ENCODE measurements around the gene METTL3. TPM values are rescaled to one million over a fixed set of nuclear protein-coding genes. Genes with fewer than 3 reads are reported as not detected.
"Not testable (repeated sequence)": the region's sequence is repeated elsewhere in the genome, so short reads cannot be mapped to it uniquely, and the experiment has no call there.

Gene METTL3
- total RNA-seq: 26.6 TPM
- long read RNA-seq, transcript METTL3-201 (11 exons, 2,015 nt): major isoform, 37 of 52 reads
- long read RNA-seq, partial matches to known transcripts: 6 of 52 reads
- long read RNA-seq, other reads (novel, unspliced or antisense): 8 of 52 reads

DNA sequence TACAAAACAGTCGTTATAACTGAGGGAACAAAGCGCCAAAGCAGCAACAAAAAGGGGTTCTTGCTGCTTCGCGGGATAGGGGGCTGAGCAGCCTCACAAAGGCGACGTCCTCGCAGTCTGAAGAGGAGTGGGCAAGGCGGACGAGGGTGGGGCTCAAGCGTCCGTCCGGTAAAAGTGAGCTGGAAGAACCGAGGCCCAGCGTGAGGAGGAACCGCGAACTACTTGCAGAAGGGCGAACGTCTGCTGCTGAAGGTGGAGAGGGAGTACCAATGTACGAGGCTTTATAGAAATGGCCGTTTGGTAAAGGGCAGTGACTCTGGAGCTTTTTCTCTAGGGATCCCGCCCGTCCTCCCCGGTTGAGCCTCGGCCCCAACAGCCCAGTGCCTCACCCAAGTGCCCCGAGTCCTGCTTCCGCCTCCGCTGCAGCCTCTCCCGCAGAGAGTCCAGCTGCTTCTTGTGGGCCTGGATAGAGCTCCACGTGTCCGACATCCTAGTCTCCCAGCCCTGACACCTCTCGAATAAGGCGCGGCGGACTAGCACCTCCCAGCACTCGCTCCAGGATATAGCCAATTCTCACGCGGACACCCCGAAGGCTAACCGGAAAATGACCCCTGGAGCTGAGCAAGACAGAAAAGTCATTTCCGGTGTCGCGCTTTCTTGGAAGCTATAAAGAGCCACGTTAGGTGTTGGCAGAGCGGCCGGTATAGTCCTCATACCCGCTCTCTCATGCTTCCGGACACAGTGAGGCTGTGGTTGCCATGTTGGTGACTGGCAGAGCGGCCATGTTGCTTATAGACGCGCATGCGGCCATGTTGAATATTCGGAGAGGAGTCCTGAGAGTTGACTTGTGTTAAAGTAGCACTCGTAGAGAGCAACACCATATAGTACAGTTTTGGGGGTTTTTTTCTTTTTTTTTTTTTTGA lies at the start of gene METTL3:
METTL3 (minus strand) TSS at position 606 of the 923 bp plus-strand sequence; CDS start at position 489, 117 bp downstream.
- Histone ChIP-seq H3K4me3 (peak within 1 kb of the TSS; percentile 96), H3K27me3 (ENCODE audit: low read depth) (no peaks in the 10 kb centered on the region), H3K27ac (replicated peaks) (peak within 1 kb of the TSS; percentile 93), H3K4me1 (peaks cover 36% of the 10 kb centered on the region), H3K9me3 (replicated peaks) (no peaks in the 10 kb centered on the region), H3K36me3 (peaks cover 11% of the 10 kb centered on the region)
- TF ChIP-seq, protein P1, sequence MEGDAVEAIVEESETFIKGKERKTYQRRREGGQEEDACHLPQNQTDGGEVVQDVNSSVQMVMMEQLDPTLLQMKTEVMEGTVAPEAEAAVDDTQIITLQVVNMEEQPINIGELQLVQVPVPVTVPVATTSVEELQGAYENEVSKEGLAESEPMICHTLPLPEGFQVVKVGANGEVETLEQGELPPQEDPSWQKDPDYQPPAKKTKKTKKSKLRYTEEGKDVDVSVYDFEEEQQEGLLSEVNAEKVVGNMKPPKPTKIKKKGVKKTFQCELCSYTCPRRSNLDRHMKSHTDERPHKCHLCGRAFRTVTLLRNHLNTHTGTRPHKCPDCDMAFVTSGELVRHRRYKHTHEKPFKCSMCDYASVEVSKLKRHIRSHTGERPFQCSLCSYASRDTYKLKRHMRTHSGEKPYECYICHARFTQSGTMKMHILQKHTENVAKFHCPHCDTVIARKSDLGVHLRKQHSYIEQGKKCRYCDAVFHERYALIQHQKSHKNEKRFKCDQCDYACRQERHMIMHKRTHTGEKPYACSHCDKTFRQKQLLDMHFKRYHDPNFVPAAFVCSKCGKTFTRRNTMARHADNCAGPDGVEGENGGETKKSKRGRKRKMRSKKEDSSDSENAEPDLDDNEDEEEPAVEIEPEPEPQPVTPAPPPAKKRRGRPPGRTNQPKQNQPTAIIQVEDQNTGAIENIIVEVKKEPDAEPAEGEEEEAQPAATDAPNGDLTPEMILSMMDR (IDR thresholded peaks at IDR 0.05; ENCODE audit: borderline replicate concordance): no peak
- intact Hi-C loops (cut with micrococcal nuclease): no loop called here
- DNase-seq: peak; percentile 97

DNA sequence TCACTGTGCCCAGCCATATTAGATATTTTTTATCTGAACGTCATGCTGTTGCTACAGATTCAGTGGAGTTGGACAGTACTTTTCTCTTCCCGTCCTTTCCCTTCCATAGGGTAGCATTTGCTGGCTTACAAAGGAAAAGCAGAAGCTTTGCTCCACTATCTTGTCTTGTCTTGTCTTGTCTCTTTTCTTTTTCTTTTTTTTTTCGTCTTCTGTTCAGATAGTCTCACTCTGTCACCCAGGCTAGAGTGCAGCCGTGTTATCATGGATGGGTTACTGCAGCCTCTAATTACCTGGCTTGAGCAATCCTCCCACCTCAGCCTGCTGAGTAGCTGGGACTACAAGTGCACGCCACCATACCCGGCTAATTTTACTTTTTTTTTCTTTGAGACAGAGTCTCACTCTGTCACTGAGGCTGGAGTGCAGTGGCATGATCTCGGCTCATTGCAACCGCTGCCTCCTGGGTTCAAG lies 47.6 kb upstream of the METTL3 start:
- TF ChIP-seq, protein P1 (IDR thresholded peaks at IDR 0.05; ENCODE audit: borderline replicate concordance): no peak
- H3K9me3 ChIP-seq (replicated peaks): no peaks in the 10 kb centered on the region
- DNase-seq: no peak
- H3K4me1 ChIP-seq: peaks cover 8% of the 10 kb centered on the region
- no peak overlapping the region for H3K4me3 ChIP-seq
- intact Hi-C loops (cut with micrococcal nuclease): no loop called here
- H3K27me3 ChIP-seq (ENCODE audit: low read depth): no peaks in the 10 kb centered on the region
- H3K27ac ChIP-seq (replicated peaks): no peak overlapping the region
- H3K36me3 ChIP-seq: no peaks in the 10 kb centered on the region

DNA sequence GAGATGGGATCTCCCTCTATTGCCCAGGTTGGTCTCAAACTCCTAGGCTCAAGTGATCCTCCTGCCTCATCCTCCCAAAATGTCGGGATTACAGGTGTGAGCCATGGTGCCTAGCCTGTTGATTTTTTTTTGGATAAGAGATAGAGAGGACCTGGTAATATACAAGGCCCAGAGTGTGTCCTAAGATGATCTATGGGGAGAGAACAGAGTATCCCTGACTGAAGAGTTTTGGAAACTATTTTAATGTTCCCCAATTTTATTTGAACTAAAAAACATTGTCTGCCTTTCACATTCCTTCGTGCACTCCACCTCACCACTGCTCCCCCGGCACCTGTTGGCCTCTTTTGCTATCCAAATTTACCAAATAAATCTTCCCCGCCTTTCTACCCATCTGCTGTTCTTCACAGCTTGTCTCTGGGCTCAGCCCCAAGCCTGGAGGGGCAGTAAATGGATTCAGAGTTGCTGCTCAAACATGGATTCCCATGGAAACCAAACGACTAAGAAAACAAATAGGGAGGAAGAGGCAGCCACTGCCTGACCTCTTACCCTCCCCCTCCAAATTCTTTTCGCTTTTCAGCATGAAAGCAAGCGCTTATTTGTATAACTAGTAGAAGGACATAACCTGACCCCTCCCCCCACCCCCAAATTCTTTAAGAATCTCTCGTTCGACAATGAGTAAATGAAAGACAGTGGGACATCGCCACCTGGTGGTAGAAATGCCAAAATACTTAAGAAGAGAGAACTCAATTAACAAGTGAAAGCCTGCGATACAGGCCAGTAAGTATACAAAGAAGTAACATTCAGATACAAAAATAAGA lies 46.2 kb upstream of the METTL3 start:
- Histone ChIP-seq H3K4me1 (peaks cover 8% of the 10 kb centered on the region), H3K9me3 (replicated peaks) (no peaks in the 10 kb centered on the region), H3K36me3 (no peaks in the 10 kb centered on the region), H3K4me3 (peak overlapping the region; percentile 57), H3K27me3 (ENCODE audit: low read depth) (no peaks in the 10 kb centered on the region), H3K27ac (replicated peaks) (peak overlapping the region; percentile 62)
- peak; percentile 27 for DNase-seq
- TF ChIP-seq, protein P1 (IDR thresholded peaks at IDR 0.05; ENCODE audit: borderline replicate concordance): peak; percentile 78
- intact Hi-C loops (cut with micrococcal nuclease): no loop called here

DNA sequence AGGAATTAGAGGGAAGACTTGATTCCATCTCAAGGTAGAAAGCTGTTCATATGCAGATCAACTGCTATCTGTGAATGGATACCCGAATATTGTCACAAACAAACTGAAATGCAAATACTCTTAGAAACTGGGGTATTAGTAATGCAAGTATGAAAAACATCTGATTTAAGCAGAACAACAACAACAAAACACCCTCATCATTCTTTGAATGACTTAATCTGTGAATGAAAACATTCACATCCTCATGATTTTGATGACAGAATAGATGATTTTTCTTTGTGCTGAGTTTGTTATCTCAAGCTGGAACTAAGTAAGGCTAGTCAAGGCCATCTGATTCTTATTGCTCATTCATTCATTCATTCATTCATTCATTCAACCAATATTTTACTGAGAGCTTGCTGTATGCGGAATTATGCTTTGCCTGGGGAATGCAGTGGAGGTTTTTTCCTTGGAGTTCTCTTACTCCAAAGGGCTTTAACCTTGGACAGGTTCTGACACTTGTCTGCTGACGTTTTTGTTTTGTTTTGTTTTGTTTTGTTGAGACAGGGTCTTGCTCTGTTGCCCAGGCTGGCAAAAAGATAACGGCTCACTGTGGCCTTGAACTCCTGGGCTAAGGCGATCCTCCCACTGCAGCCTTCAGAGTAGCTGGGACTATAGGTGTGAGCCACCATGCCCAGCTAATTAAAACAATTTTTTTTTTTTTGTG lies 45.4 kb upstream of the METTL3 start:
- Histone ChIP-seq H3K9me3 (replicated peaks) (no peaks in the 10 kb centered on the region), H3K36me3 (no peaks in the 10 kb centered on the region), H3K27me3 (ENCODE audit: low read depth) (no peaks in the 10 kb centered on the region), H3K27ac (replicated peaks) (no peak overlapping the region), H3K4me3 (no peak overlapping the region), H3K4me1 (peaks cover 8% of the 10 kb centered on the region)
- intact Hi-C loops (cut with micrococcal nuclease): no loop called here
- DNase-seq: no peak
- TF ChIP-seq, protein P1 (IDR thresholded peaks at IDR 0.05; ENCODE audit: borderline replicate concordance): no peak

DNA sequence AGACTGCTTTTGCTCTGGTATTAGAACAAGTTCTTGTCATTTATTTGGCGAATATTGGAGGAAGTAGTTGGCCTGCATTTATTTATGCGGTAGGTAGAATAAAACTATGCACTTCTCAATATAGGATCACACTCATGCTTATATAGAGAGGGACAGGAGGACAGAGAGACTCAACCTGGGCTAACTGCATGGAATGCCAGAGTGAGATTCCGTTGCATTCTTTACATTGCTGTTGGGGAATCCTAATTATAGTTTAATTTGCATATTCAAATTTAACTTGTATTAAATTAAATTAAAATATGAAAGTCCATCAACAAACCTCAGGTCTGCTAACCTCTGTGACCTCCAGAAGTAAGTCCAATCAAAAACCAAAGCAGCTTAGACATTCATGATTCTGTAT lies 42.1 kb upstream of the METTL3 start:
- no peak for DNase-seq
- intact Hi-C loops (cut with micrococcal nuclease): no loop called here

DNA sequence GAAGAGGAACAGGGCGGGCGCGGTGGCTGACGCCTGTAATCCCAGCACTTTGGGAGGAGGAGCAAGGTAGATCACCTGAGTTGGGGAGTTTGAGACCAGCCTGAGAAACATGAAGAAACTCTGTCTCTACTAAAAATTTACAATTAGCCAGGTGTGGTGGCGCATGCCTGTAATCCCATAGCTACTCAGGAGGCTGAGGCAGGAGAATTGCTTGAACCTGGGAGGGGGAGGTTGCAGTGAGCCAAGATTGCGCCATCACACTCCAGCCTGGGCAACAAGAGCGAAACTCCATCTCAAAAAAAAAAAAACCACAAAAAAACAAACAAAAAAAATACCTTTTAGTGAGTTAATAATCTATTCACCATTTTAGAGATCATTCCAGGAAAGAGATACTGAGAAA lies 33.4 kb upstream of the METTL3 start:
- H3K4me3 ChIP-seq; H3K27ac ChIP-seq (replicated peaks); H3K4me1 ChIP-seq; DNase-seq; H3K9me3 ChIP-seq (replicated peaks); intact Hi-C loops (cut with micrococcal nuclease); H3K36me3 ChIP-seq: not testable (repeated sequence)
- peaks cover 47% of the 10 kb centered on the region for H3K27me3 ChIP-seq (ENCODE audit: low read depth)

More for the DNA sequence above, 42.1 kb upstream of the METTL3 start:
- Histone ChIP-seq H3K27ac (replicated peaks) (no peak overlapping the region), H3K36me3 (no peaks in the 10 kb centered on the region), H3K4me1 (peaks cover 8% of the 10 kb centered on the region), H3K27me3 (ENCODE audit: low read depth) (peaks cover 5% of the 10 kb centered on the region), H3K4me3 (no peak overlapping the region), H3K9me3 (replicated peaks) (no peaks in the 10 kb centered on the region)
- TF ChIP-seq, protein P1 (IDR thresholded peaks at IDR 0.05; ENCODE audit: borderline replicate concordance): no peak
